PC-3 (cell line): ENCODE results near the gene CD99L2. TPM values are rescaled to one million over a fixed set of nuclear protein-coding genes. Genes with fewer than 3 reads are reported as not detected.

Source experiments
- ATAC-seq: fragments of 200-7000 bp; cut with Tn5 transposase; 2 replicates; pipeline ENCODE4 v1.9.1; 2020; ENCODE audit warnings: mild to moderate bottlenecking, moderate library complexity
- BruUV-seq: library from RNA; stranded (reverse); fragments of 400-500 nt; replicated peaks from 2 replicates; lab custom pipeline; 2021; lab: Mats Ljungman, UMichigan
- CTCF ChIA-PET: fragments of 300-600 bp; sonication (Branson Sonifier 250); formaldehyde crosslinking; loops from one replicate; lab custom pipeline; 2022; ENCODE audit warnings: antibody characterized with exemption; lab: Charles Lee
- POLR2A ChIA-PET: fragments of 300-600 bp; sonication (Branson Sonifier 250); formaldehyde crosslinking; loops from one replicate; lab custom pipeline; 2022; ENCODE audit warnings: antibody characterized with exemption; ENCODE audit not compliant: unreplicated experiment; lab: Charles Lee
- DNase-seq: peaks from one replicate; pipeline ENCODE4 v3.0.0-alpha.2; 2015
- H2AFZ ChIP-seq: fragments of 300-600 bp; sonication (generic); 2 replicates; pipeline ENCODE4 v1.6.0; 2016; ENCODE audit warnings: antibody characterized with exemption, low read length
- H3F3A ChIP-seq: fragments of 300-600 bp; sonication (generic); one replicate; pipeline ENCODE4 v1.6.0; 2017; ENCODE audit warnings: antibody characterized with exemption, low read length, control low read depth, mild to moderate bottlenecking; ENCODE audit not compliant: unreplicated experiment
- H3K27ac ChIP-seq: fragments of 300-600 bp; sonication (generic); 2 replicates; pipeline ENCODE4 v1.5.1; 2016; ENCODE audit warnings: mild to moderate bottlenecking, low read length
- H3K27me3 ChIP-seq: fragments of 300-600 bp; sonication (generic); 2 replicates; pipeline ENCODE4 v1.6.1; 2016; ENCODE audit warnings: low read length, mixed read lengths
- H3K36me3 ChIP-seq: fragments of 300-600 bp; sonication (generic); 2 replicates; pipeline ENCODE4 v1.6.1; 2016; ENCODE audit warnings: low read depth, mixed run types, low read length, mixed read lengths
- H3K4me1 ChIP-seq: fragments of 300-600 bp; sonication (generic); 2 replicates; pipeline ENCODE4 v1.5.1; 2016; ENCODE audit warnings: low read length; ENCODE audit not compliant: insufficient read depth
- H3K4me2 ChIP-seq: fragments of 300-600 bp; sonication (generic); 2 replicates; pipeline ENCODE4 v1.6.0; 2016; ENCODE audit warnings: low read length
- H3K4me3 ChIP-seq: fragments of 300-600 bp; sonication (generic); 2 replicates; pipeline ENCODE4 v1.5.1; 2016; ENCODE audit warnings: mild to moderate bottlenecking, low read length, mixed read lengths
- H3K79me2 ChIP-seq: fragments of 300-600 bp; sonication (generic); 2 replicates; pipeline ENCODE4 v1.6.1; 2017; ENCODE audit warnings: low read length, mixed read lengths
- H3K9ac ChIP-seq: fragments of 300-600 bp; sonication (generic); 2 replicates; pipeline ENCODE4 v1.6.0; 2016; ENCODE audit warnings: mild to moderate bottlenecking, low read length
- H3K9me2 ChIP-seq: fragments of 300-600 bp; sonication (generic); replicated peaks from 2 replicates; pipeline ENCODE4 v1.6.1; 2016; ENCODE audit warnings: mixed run types, low read length, mixed read lengths
- H3K9me3 ChIP-seq: fragments of 300-600 bp; sonication (generic); 2 replicates; pipeline ENCODE4 v1.6.1; 2016; ENCODE audit warnings: low read length, mixed read lengths
- H4K20me1 ChIP-seq: fragments of 300-600 bp; sonication (generic); 2 replicates; pipeline ENCODE4 v1.6.1; 2016; ENCODE audit warnings: low read length, mixed read lengths
- CTCF ChIP-seq: fragments of 300-600 bp; sonication (generic); conservative IDR thresholded peaks from 2 replicates; pipeline ENCODE4 v1.5.1; 2017; ENCODE audit warnings: antibody characterized with exemption, low read depth, mild to moderate bottlenecking, low read length
- EZH2 ChIP-seq: fragments of 300-600 bp; sonication (generic); IDR thresholded peaks from one replicate; pipeline ENCODE4 v1.6.1; 2017; ENCODE audit warnings: antibody characterized with exemption, mild to moderate bottlenecking, low read length; ENCODE audit not compliant: unreplicated experiment
- EZH2phosphoT487 ChIP-seq: fragments of 300-600 bp; sonication (generic); IDR thresholded peaks from 2 replicates; pipeline ENCODE4 v1.6.1; 2018; ENCODE audit warnings: mild to moderate bottlenecking, antibody characterized with exemption, low read length, borderline replicate concordance
- intact Hi-C: fragments of 100-400 bp; cut with micrococcal nuclease; formaldehyde crosslinking; loops from 2 replicates; pipeline ENCODE4 v1.9.0; 2023
- total RNA-seq: library from RNA; depleted of rRNA; stranded (reverse); fragments of >200 nt; gene quantifications from 2 replicates; pipeline ENCODE4 v1.2.3, GENCODE V29; 2014

Gene CD99L2
- total RNA-seq, 1 experiment from 2014 or later, result 9.4 TPM

GRCh38 chrX:150940844-150941495 lies 42.5 kb upstream of the CD99L2 start:
- no peak for TF ChIP-seq EZH2phosphoT487
- no peak for TF ChIP-seq EZH2
- no peak for TF ChIP-seq CTCF
- H3K4me1 ChIP-seq, result no peaks in the 10 kb centered on the region
- ATAC-seq (no peak), DNase-seq (no peak)
- no peaks in the 10 kb centered on the region for H3F3A ChIP-seq
- H3K79me2 ChIP-seq, result no peaks in the 10 kb centered on the region
- no peaks in the 10 kb centered on the region for H3K9me3 ChIP-seq
- H3K27ac ChIP-seq, result no peak overlapping the region
- ChIA-PET CTCF (no interaction called here), POLR2A (no interaction called here)
- H4K20me1 ChIP-seq, result no peaks in the 10 kb centered on the region
- no TSS peak for BruUV-seq
- H3K4me2 ChIP-seq, result no peak overlapping the region
- no peaks in the 10 kb centered on the region for H3K36me3 ChIP-seq
- no peak overlapping the region for H2AFZ ChIP-seq
- no peak overlapping the region for H3K9ac ChIP-seq
- H3K27me3 ChIP-seq, result no peaks in the 10 kb centered on the region
- no peaks in the 10 kb centered on the region for H3K9me2 ChIP-seq
- intact Hi-C loops, result no loop called here
- H3K4me3 ChIP-seq, result no peak overlapping the region

- Histone ChIP-seq H3F3A (no peaks in the 10 kb centered on the region), H3K27me3 (no peaks in the 10 kb centered on the region), H3K79me2 (no peaks in the 10 kb centered on the region), H3K9ac (no peak overlapping the region), H3K4me3 (no peak overlapping the region), H3K4me1 (peaks cover 14% of the 10 kb centered on the region; the same call in 1 of the 2 replicates), H2AFZ (no peak overlapping the region), H3K27ac (no peak overlapping the region), H4K20me1 (no peaks in the 10 kb centered on the region), H3K9me2 (no peaks in the 10 kb centered on the region), H3K36me3 (no peaks in the 10 kb centered on the region), H3K4me2 (no peak overlapping the region), H3K9me3 (no peaks in the 10 kb centered on the region)
- CTCF ChIA-PET, result no interaction called here
- no peak for ATAC-seq
- no peak for TF ChIP-seq CTCF
- TF ChIP-seq EZH2, result no peak
- no peak for TF ChIP-seq EZH2phosphoT487
- intact Hi-C loops, result no loop called here
- POLR2A ChIA-PET, result no interaction called here
- no peak for DNase-seq
- no TSS peak for BruUV-seq
Measured at GRCh38 chrX:150936556-150936955, 38.1 kb upstream of the CD99L2 start.

- POLR2A ChIA-PET, result no interaction called here
- Histone ChIP-seq H3K9me2 (no peaks in the 10 kb centered on the region), H3K9me3 (no peaks in the 10 kb centered on the region), H3K9ac (no peak overlapping the region), H3K27me3 (no peaks in the 10 kb centered on the region), H2AFZ (no peak overlapping the region), H3K4me3 (no peak overlapping the region), H3K27ac (no peak overlapping the region), H3K36me3 (no peaks in the 10 kb centered on the region), H3F3A (no peaks in the 10 kb centered on the region), H4K20me1 (no peaks in the 10 kb centered on the region), H3K79me2 (no peaks in the 10 kb centered on the region), H3K4me2 (no peak overlapping the region), H3K4me1 (peaks cover 14% of the 10 kb centered on the region; the same call in 1 of the 2 replicates)
- CTCF ChIA-PET, result interaction anchor here (0.6 kb wide), 1 partner anchor 56 kb away, joined by 3 read pairs; no protein-coding TSS in a partner anchor
- DNase-seq (peak; percentile 31), ATAC-seq (peak; percentile 41)
- BruUV-seq, result no TSS peak
- no peak for TF ChIP-seq CTCF
- TF ChIP-seq EZH2, result no peak
- TF ChIP-seq EZH2phosphoT487, result no peak
- intact Hi-C loops, result no loop called here
Measured at GRCh38 chrX:150935467-150935866, 37.0 kb upstream of the CD99L2 start.
